Tibial artery (tissue), 4 donors: ENCODE data around the gene ETS1.

ENCODE experiments used
- DNase-seq, 2 donors: peaks; one replicate each; pipeline ENCODE4 v3.0.0-alpha.2; 2019
- H3K27ac ChIP-seq, 2 donors: fragments of 200-600 bp; sonication (generic) in 1 of 2; 1 replicate in 1 of 2; 2 replicates in 1 of 2; pipeline ENCODE4 v1.5.1; 2018 to 2019; ENCODE audit warnings: mild to moderate bottlenecking in 1 of 2
- H3K27me3 ChIP-seq, 2 donors: fragments of 200-600 bp; sonication (generic) in 1 of 2; one replicate each; pipeline versions ENCODE4 v1.5.1 to v1.6.0; 2016 to 2019
- H3K36me3 ChIP-seq, 3 donors: fragments of 200-600 bp; sonication (generic) in 2 of 3; one replicate each; pipeline ENCODE4 v1.5.1; 2016 to 2019; ENCODE audit warnings: mild to moderate bottlenecking in 2 of 3
- H3K4me1 ChIP-seq, 4 donors: fragments of 200-600 bp; sonication (generic) in 2 of 4; 1 replicate in 3 of 4; 2 replicates in 1 of 4; pipeline ENCODE4 v1.5.1; 2016 to 2019
- H3K4me3 ChIP-seq, 2 donors: fragments of 200-600 bp; sonication (generic) in 1 of 2; 1 replicate in 1 of 2; 2 replicates in 1 of 2; pipeline ENCODE4 v1.5.1; 2018 to 2019; ENCODE audit warnings: mild to moderate bottlenecking in 2 of 2
- H3K9me3 ChIP-seq, 3 donors: fragments of 200-600 bp; sonication (generic) in 1 of 3; one replicate each; pipeline ENCODE4 v1.5.1; 2016 to 2019
- CTCF ChIP-seq, 2 experiments: fragments of 200-600 bp in 1 of 2; fragments of 450-650 bp in 1 of 2; IDR thresholded peaks; one replicate each; pipeline ENCODE4 v1.5.1; 2017 to 2019; ENCODE audit warnings: antibody characterized with exemption in 2 of 2, mild to moderate bottlenecking in 1 of 2, moderate library complexity in 1 of 2
- intact Hi-C: fragments of 100-400 bp; cut with DNase I; formaldehyde crosslinking; loops from one replicate; pipeline ENCODE4 v1.15.0; 2023; ENCODE audit warnings: low total_unique reads

ETS1 gene

GRCh38 chr11:128527046-128527445 lies 60.3 kb downstream of the ETS1 start:
- no peak for TF ChIP-seq CTCF (IDR thresholded peaks at IDR 0.05)
- H3K36me3 ChIP-seq = no peaks in the 10 kb centered on the region
- H3K9me3 ChIP-seq = no peaks in the 10 kb centered on the region
- H3K4me1 ChIP-seq = peaks cover 0 to 38% (median 16%) of the 10 kb centered on the region in 4 donors
- no peaks in the 10 kb centered on the region for H3K27me3 ChIP-seq
- H3K27ac ChIP-seq = no peak overlapping the region
- intact Hi-C loops = no loop called here
- H3K4me3 ChIP-seq = no peak overlapping the region
- no peak for DNase-seq

- DNase-seq = no peak
- no peaks in the 10 kb centered on the region for H3K27me3 ChIP-seq
- H3K27ac ChIP-seq = peak overlapping the region; percentile 13 to 44
- H3K4me1 ChIP-seq = peaks cover 0 to 34% (median 16%) of the 10 kb centered on the region in 4 donors
- intact Hi-C loops = no loop called here
- no peaks in the 10 kb centered on the region for H3K36me3 ChIP-seq
- TF ChIP-seq CTCF (IDR thresholded peaks at IDR 0.05) = no peak
- H3K9me3 ChIP-seq = no peaks in the 10 kb centered on the region
- no peak overlapping the region for H3K4me3 ChIP-seq
Observed at GRCh38 chr11:128525411-128526243, 61.7 kb downstream of the ETS1 start.

- no peak overlapping the region for H3K27ac ChIP-seq
- intact Hi-C loops = loop anchor here (5.0 kb wide), 1 partner anchor 57 kb away; no protein-coding TSS in a partner anchor
Observed at GRCh38 chr11:128524172-128524571, 63.2 kb downstream of the ETS1 start.

GRCh38 chr11:128523641-128524040 lies 63.7 kb downstream of the ETS1 start:
- Histone ChIP-seq H3K4me1 (peaks cover 0 to 51% (median 28%) of the 10 kb centered on the region in 4 donors), H3K36me3 (no peaks in the 10 kb centered on the region), H3K27me3 (no peaks in the 10 kb centered on the region), H3K27ac (peak overlapping the region; percentile 96 to 98), H3K4me3 (no peak overlapping the region), H3K9me3 (no peaks in the 10 kb centered on the region)
- TF ChIP-seq CTCF (IDR thresholded peaks at IDR 0.05) = no peak
- DNase-seq = no peak
- intact Hi-C loops = loop anchor here (5.0 kb wide), 1 partner anchor 56 kb away; no protein-coding TSS in a partner anchor

More at GRCh38 chr11:128524172-128524571, 63.2 kb downstream of the ETS1 start:
- H3K4me1 ChIP-seq = peaks cover 0 to 45% (median 23%) of the 10 kb centered on the region in 4 donors
- no peak overlapping the region for H3K4me3 ChIP-seq
- H3K27me3 ChIP-seq = no peaks in the 10 kb centered on the region
- H3K36me3 ChIP-seq = no peaks in the 10 kb centered on the region
- DNase-seq = no peak
- no peak for TF ChIP-seq CTCF (IDR thresholded peaks at IDR 0.05)
- H3K9me3 ChIP-seq = no peaks in the 10 kb centered on the region

- peak overlapping the region; percentile 96 to 98 for H3K27ac ChIP-seq
- H3K27me3 ChIP-seq = no peaks in the 10 kb centered on the region
- no peak for DNase-seq
- no peaks in the 10 kb centered on the region for H3K36me3 ChIP-seq
- peaks cover 0 to 57% (median 32%) of the 10 kb centered on the region in 4 donors for H3K4me1 ChIP-seq
- intact Hi-C loops = loop anchor here (5.0 kb wide), 1 partner anchor 56 kb away; no protein-coding TSS in a partner anchor
- TF ChIP-seq CTCF (IDR thresholded peaks at IDR 0.05) = no peak
- H3K4me3 ChIP-seq = peak overlapping the region; percentile 85 to 90
- no peaks in the 10 kb centered on the region for H3K9me3 ChIP-seq
Observed at GRCh38 chr11:128522943-128523518, 64.3 kb downstream of the ETS1 start.
